NCI-H2227 treated with DMSO at 0.1 percent for 48 hours (cell line): ENCODE data around the gene SLC41A1.

Source experiments
- DNase-seq: peaks from one replicate; lab custom pipeline; 2025; lab: John Stamatoyannopoulos, UW

SLC41A1 gene

DNA sequence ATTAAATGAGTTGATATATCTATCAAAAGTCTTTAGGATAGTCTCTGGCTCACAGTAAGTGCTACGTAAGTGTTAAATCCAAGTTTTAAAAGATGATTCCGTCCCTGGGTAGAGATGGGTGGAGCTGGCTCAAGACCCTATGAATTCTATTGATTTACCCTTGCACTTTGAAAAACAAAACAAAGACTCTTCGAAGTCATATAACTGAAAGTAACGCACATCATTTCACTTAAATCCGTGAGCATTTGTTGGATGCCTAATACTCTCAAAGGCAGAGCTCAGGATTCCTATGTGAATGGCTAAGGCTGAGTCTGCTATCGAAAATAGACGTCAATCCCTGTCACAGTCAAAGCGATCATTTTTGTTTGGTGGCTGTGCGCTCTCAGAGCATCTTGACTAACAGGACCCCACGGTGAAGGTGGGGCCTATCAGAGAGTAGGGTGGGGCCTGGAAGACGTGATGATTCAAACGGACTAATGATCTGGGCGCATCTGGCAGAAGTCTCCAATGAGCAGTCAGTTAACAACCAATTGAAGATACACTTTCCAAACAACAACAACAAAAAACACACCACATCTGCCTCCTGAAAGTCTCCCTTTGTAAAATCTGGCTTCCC is 61.9 kb downstream of the SLC41A1 start:
- no peak for DNase-seq

DNA sequence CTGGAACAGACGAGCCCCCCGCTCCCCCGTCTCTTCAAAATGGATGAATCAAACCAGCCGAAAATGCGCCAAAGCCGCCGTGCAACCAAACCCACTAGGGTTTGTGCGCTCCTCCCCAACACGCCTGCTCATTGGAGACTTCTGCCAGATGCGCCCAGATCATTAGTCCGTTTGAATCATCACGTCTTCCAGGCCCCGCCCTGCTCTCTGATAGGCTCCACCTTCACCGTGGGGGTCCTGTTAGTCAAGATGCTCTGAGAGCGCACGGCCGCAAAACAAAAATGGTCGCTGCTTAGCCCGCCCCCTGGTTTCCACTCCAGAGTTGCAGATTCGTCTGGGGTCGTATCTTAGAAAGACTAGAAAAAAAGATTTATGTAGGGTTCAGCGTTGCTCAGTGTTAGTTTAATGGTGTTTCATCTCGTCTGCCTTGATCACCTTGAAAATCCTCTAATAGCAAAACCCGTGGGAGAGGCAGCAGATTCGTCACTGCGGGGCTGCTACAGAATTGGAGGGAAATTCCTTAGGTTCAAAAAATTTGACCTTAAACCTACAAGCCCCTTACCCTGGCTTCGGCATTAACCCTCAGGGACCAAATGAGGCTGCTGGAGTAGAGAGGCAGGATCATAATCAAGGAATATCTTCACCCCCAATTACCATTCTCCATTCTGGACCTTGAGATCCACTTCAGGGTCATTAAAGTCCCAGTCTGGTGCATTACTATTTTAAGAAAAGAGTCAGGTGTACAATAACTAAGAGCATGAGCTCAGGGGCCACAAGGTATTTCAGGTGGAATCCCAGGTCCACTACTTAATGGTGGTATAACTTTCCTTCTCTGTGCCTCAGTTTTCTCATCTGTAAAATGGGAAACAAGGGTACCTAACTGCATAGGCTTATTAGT is 62.6 kb downstream of the SLC41A1 start, which contains the start of gene NUCKS1:
Gene NUCKS1, minus strand, starts transcription at position 45 of the 898 bp plus-strand sequence. CDS start 209 bp downstream, outside the sequence.
- DNase-seq = peak; percentile 98

DNA sequence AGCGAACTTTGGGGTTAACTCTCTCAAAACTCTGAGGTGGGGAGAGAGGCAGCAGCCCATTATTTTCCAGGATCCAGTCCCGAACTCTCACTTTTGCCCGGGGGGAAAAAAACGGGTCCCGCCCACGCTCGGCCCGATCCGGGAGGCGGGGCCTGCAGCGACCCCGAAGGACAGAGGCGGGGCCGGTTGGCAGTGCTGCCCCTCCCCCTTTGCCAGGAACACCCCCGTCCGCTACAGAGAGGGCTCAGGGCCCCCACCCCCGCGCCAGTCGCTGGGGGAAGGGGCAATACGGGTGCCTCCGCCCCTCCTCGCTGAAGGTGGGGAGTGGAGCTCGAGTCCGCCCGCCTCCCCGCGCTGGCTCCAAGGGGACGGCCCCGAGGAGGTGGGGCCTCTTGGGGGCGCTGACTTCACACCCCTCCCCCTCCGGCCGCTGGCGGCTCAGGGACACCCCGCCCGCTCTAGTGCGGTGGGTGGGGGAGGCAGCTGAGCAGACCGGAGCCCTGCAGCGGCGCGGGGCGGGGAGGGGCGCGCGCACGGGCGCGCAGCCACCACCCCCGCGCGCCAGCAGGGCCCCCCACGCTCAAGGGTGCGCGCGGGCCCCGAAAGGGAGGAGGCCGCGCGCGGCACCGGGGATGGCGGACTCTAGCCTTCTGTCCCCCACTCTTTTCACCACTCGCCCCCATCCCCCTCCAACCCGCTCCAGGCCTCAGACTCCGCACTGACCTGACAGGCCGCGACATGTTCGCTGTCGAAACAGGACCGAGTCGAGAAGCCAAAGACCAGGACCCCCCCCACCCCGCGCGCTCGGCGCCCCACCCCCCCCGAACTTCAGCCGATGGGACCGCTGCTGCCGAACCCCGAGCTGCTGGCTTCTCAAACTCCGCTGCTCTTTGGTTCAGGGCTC is 63.5 kb downstream of the SLC41A1 start:
- DNase-seq = peak; percentile 92

DNA sequence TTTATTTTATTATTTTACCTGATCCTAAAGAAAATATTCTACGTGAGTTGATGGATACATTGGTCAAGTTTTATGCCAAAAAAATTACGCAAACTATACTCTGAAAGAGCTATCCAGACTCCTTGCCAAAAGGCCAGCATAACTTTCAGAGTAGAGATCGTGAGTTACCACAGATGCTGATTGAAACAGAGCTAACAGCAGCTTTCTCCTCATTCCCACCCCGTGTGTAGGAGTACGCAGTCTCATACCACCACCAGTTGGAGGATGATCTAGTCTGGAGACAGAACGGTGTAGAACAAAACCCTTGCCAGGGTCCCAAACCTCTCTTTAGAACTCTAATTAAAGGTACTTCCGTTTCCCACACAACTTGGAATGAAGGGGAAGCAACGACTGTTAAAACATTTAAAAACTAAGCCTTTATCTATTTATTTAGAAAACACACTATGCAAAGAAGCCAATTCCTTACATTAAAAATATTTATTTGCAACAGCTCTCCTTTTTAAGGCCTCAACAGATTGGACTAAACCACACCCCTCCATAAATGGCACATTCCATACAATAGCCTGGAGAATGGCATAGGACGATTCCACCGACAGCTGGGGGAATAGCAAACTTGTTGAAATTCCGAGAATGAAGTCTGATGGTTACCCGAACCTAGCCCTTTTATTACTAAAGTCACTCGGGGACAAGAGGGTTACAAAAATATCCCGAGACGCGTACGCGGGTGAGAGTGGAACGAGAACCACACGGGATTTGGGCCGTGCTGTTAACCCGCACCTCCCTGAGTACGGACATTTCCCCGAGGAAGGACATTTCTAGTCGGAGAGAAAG is 64.4 kb downstream of the SLC41A1 start:
- peak; percentile 56 for DNase-seq

DNA sequence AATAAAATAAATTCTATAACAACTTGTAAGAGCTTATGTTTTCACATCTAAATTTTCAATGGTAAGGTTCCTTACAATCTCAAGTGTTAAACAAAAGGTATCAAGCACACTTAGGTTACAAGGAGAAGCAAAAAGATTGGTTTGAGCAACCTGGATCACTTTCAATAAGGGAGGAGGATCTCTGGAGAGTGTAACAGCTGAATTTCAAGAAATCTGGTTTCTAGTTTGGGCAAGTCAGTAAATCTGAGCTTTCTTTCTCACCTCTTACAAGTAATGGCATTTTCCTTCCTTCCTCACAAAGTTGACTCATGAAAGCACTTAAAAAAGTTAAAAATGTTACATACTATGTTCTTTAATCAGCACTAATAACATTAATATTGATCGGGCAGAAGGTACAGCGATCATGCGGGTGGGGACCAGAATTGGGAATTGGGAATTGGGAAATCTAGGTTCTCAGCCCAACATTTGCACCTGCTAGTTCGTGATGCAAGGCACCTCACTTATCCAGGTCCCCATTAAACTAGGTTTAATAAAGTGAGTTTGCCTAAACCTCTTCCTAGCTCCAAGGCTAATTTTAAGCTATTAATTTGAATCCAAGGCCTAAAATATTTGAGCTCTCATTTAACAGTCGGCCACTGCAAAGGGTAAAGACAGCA is 66.1 kb downstream of the SLC41A1 start:
- DNase-seq = no peak

DNA sequence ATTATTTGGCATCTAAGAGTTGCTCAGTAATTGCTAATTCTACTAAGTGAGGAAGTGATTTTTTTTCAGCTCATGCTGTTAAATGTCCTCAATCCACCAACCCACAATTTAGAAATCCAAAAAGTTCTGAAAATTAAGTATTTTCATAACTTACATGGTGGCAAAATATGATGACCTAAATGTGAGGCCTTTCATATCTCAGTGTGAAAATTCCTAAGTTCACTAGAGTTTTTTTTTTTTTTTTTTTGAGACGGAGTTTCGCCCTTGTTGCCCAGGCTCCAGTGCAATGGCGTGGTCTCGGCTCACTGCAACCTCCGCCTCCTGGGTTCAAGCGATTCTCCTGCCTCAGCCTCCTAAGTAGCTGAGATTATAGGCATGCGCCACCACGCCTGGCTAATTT is 68.6 kb downstream of the SLC41A1 start:
- no peak for DNase-seq

DNA sequence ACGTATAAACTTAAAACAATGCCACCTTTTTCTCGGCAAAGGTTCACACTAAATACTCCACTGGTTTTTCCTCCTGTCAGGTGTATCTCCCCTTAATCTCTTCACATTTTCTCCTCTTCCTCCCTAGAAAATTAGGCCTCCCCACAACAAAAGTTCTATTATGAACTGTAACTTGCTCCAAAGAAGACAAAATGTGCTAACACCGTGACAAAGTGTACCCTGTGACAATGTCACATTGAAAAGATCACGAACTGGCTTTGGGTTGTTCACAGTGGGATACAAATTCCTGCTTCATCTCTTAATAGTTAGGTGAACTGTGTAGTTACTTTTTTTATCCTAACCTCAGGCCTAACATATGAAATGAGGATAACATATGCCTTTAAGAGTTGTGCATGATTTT is 69.0 kb downstream of the SLC41A1 start:
- DNase-seq = no peak

DNA sequence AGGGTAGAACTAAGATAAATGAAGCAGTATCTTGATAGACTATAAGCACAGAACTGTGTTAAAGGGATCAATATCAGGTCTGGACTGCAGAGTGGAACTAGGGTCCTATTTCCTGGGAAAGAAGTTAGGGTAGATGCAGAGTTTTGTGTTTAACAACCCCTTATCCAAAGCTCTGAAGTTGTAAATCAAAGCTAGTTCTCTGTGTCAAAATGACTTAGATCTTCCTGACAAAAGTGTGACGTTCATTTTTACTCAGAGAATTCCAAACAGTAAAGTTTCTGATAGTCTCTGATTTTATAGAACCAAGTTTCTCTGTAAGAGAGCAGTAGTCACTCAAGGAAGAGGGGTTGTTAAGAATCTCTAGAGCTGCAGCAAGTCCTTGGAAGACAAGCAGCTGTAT is 71.3 kb downstream of the SLC41A1 start:
- no peak for DNase-seq

DNA sequence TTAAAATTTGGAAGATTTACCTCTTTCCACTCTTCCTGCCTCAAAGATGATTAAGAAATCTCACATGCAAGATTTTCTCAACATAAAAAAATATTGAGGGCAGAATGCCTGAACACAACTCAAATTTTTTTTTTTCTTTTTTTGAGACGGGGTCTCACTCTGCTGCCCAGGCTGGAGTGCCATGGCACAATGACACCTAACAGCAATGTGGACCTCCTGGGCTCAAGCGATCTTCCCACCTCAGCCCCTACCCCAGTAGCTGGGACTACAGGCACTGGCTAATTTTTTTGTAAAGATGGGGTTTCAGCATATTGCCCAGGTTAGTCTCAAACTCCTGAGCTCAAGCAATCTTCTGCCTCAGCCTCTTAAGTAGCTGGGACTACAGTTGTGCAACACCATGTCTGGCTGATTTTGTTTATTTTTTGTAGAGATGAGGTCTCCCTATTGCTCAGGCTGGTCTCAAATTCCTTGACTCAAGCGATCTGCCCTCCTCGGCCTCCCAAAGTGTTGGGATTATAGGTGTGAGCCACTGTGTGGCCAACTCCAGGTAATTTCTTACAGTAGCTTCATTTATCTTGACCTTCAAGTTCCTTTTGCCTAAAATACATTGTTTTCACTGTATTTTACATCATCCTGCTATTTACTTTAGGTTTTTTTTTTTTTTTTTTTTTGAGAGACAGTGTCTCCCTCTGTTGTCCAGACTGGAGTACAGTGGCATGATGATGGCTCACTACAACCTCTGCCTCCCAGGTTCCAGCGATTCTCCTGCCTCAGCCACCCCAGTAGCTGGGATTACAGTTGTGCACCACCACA is 73.4 kb downstream of the SLC41A1 start:
- no peak for DNase-seq
